Type B pancreatic cell (in vitro differentiated cells): ENCODE measurements around the gene SCART1. TPM values are rescaled to one million over a fixed set of nuclear protein-coding genes. Genes with fewer than 3 reads are reported as not detected.

Source experiments
- DNase-seq: peaks from one replicate; pipeline ENCODE4 v3.0.0; 2021; ENCODE audit warnings: mixed read lengths; ENCODE audit not compliant: unreplicated experiment; ENCODE audit errors: extremely low spot score
- H3K27ac Mint-ChIP-seq: 2 replicates; pipeline ENCODE4 v1.8.0; 2021; ENCODE audit warnings: mild to moderate bottlenecking, mixed read lengths
- H3K27me3 Mint-ChIP-seq: 2 replicates; pipeline ENCODE4 v1.8.0; 2021; ENCODE audit warnings: mixed read lengths
- H3K36me3 Mint-ChIP-seq: 2 replicates; pipeline ENCODE4 v1.8.0; 2021; ENCODE audit warnings: mixed read lengths
- H3K4me1 Mint-ChIP-seq: one replicate; pipeline ENCODE4 v1.8.0; 2021; ENCODE audit warnings: mixed read lengths; ENCODE audit not compliant: unreplicated experiment
- H3K4me3 Mint-ChIP-seq: 2 replicates; pipeline ENCODE4 v1.8.0; 2021; ENCODE audit warnings: mild to moderate bottlenecking, mixed read lengths
- H3K9me3 Mint-ChIP-seq: 2 replicates; pipeline ENCODE4 v1.8.0; 2021; ENCODE audit warnings: mixed read lengths
- CTCF ChIP-seq: fragments of 200-600 bp; sonication (generic); conservative IDR thresholded peaks from 2 replicates; pipeline ENCODE4 v1.5.0; 2021; ENCODE audit warnings: antibody characterized with exemption, mild to moderate bottlenecking
- total RNA-seq: library from RNA; stranded (reverse); gene quantifications from 2 replicates; pipeline ENCODE4 v1.2.1, GENCODE V29; 2021; ENCODE audit warnings: low replicate concordance

Gene SCART1
- total RNA-seq, 1 donor from 2014 or later = 1.4 TPM

DNA sequence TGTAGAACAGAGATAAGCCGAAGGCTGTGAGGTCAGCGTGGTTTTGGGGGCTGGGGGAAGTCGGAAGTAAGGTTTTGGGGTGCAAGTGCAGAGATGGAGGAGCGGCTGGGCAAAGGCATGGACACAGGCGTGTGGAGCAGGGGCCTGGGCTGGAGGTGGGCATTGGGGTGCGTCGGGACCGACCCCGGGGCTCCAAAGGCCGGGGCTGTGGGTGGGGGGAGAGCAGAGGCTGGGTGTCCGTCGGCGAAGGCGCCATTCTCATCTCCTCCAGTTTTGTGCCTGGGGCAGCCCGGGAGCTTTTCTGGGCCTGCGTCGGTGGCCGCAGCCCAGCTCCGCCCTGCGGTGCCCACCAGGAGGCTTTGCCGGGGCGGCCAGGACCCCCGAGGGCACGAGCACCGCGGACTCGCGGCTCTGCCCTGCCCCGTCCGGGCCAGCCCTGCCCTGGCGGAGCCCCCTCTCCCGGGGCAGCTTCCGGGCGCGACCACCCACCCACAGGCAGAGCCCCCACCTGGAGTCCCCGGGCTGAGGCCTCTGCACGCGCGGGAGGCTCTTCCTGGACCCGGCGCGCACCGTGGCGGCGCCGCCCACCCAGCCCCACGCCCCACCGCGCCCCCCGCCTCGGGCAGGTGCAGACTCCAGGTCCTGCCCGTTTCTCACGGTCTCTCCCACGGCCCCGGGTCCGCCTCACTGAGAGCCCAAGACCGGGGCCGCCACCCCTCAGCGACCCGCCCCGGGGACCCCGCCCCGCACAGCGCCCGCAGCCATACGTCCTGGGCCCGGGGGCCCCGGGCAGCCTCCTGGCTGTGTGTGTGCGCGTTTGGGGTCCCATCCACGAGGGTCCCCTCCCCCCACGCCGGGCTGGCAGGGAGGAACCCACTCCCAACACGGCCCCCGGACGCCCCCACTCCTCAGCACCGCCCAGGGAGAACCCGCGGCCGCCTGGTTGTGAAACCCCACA, 7.7 kb upstream of the SCART1 start:
- peaks cover 4% of the 10 kb centered on the region for H3K36me3 Mint-ChIP-seq
- H3K4me1 Mint-ChIP-seq = no peaks in the 10 kb centered on the region
- H3K9me3 Mint-ChIP-seq = peaks cover 10% of the 10 kb centered on the region
- no peaks in the 10 kb centered on the region for H3K27me3 Mint-ChIP-seq
- H3K4me3 Mint-ChIP-seq = no peak overlapping the region
- peak; percentile 68 for DNase-seq
- no peak for TF ChIP-seq CTCF
- no peak overlapping the region for H3K27ac Mint-ChIP-seq

DNA sequence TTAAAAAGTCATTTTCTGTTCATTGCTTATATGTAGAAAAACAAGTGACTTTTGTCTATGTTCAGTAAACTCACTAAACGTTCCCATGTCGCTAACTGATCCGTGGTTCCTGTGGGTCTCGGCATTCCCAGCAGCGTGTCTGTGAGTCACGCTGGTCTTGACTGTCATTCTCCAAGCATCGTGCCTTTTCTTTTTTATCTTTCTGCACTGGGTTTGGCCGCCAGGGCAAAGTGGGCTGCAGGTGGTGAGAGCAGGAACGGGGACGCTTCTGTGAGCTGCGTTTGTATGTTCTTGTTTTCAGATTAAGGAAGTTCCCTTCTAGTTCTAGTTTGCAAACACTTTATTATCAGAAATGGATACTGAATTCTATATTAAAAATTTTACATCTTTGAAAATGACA, 6.8 kb upstream of the SCART1 start:
- Mint-ChIP-seq H3K36me3 (peaks cover 4% of the 10 kb centered on the region), H3K4me1 (no peaks in the 10 kb centered on the region), H3K4me3 (no peak overlapping the region), H3K27me3 (no peaks in the 10 kb centered on the region), H3K27ac (no peak overlapping the region), H3K9me3 (peaks cover 10% of the 10 kb centered on the region)
- DNase-seq = peak; percentile 50
- TF ChIP-seq CTCF = no peak

GRCh38 chr10:133448120-133448519, 5.6 kb upstream of the SCART1 start:
- Mint-ChIP-seq H3K9me3 (peaks cover 13% of the 10 kb centered on the region), H3K4me1 (no peaks in the 10 kb centered on the region), H3K4me3 (no peak overlapping the region), H3K27me3 (no peaks in the 10 kb centered on the region), H3K27ac (no peak overlapping the region), H3K36me3 (no peaks in the 10 kb centered on the region)
- DNase-seq = no peak
- no peak for TF ChIP-seq CTCF

DNA sequence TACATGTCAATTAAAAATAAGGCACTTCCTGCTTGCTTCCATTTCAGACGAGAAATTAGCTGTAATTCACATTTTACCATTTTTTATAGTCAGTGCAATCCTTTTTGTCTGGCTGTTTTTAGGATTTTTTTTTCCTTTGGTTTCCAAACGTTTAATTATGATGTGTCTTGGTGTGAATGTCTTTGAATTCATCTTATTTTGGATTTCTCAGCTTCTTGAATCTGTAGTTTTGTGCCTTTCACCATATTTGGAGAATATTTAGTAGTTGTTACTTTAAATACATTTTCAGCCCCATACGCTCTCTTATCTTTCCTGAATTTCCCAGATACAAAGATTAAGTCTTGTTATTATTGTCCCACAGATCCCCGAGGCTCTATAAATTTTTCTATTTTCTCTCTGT, 2.4 kb upstream of the SCART1 start:
- no peak for TF ChIP-seq CTCF
- Mint-ChIP-seq H3K4me1 (no peaks in the 10 kb centered on the region), H3K9me3 (peaks cover 13% of the 10 kb centered on the region), H3K27me3 (no peaks in the 10 kb centered on the region), H3K36me3 (no peaks in the 10 kb centered on the region), H3K27ac (no peak overlapping the region), H3K4me3 (no peak overlapping the region)
- no peak for DNase-seq

DNA sequence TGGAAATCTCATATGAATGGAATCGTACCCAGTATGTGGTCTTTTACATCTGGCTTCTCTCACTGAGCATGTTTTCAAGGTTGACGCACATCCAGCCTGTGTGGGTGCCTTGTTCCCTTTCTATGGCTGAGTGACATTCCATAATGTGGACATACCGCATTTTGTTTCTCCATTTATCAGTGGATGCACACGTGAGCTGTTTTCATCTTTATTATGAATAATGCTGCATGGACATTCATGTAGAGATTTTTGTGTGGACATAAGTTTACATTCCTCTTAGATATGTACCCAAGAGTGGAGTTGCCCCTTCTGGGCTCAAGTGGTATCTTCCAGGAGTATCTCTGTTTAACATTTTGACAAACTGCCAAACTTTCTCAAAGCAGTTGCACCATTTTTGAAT, 1.3 kb upstream of the SCART1 start:
- TF ChIP-seq CTCF = no peak
- no peaks in the 10 kb centered on the region for H3K36me3 Mint-ChIP-seq

More for the DNA sequence above, 1.3 kb upstream of the SCART1 start:
- Mint-ChIP-seq H3K4me3 (no peak overlapping the region), H3K4me1 (no peaks in the 10 kb centered on the region), H3K9me3 (peaks cover 8% of the 10 kb centered on the region), H3K27me3 (no peaks in the 10 kb centered on the region), H3K27ac (no peak overlapping the region)
- no peak for DNase-seq
